Stomach smooth muscle (tissue), 2 donors: ENCODE data around the gene ENTPD7.
"Not testable (repeated sequence)": the region's sequence is repeated elsewhere in the genome, so short reads cannot be mapped to it uniquely, and the experiment has no call there.

Experiments used
- H3K27ac ChIP-seq: one replicate; pipeline ENCODE4 v1.7.0; 2013; ENCODE audit warnings: mild to moderate bottlenecking, low read length, inconsistent platforms
- H3K27me3 ChIP-seq, 2 donors: one replicate each; pipeline ENCODE4 v1.7.0; 2013; ENCODE audit warnings: low read length in 2 of 2; ENCODE audit not compliant: insufficient read depth in 2 of 2, control insufficient read depth in 1 of 2
- H3K36me3 ChIP-seq, 2 donors: one replicate each; pipeline ENCODE4 v1.7.0; 2013; ENCODE audit warnings: low read length in 2 of 2; ENCODE audit not compliant: control insufficient read depth in 2 of 2, insufficient read depth in 2 of 2
- H3K4me1 ChIP-seq: one replicate; pipeline ENCODE4 v1.7.0; 2013; ENCODE audit warnings: low read length; ENCODE audit not compliant: control insufficient read depth, insufficient read depth
- H3K4me3 ChIP-seq, 2 donors: one replicate each; pipeline ENCODE4 v1.7.0; 2013; ENCODE audit warnings: low read length in 2 of 2
- H3K9ac ChIP-seq, 2 donors: one replicate each; pipeline ENCODE4 v1.7.0; 2013; ENCODE audit warnings: low read length in 2 of 2, mild to moderate bottlenecking in 1 of 2
- H3K9me3 ChIP-seq, 2 donors: one replicate each; pipeline ENCODE4 v1.7.0; 2013; ENCODE audit warnings: low read length in 2 of 2; ENCODE audit not compliant: control insufficient read depth in 2 of 2
- donor health status: healthy.
- donor health status: Pancreatic carcinoma.

ENTPD7 gene

GRCh38 chr10:99743841-99744240 is 84.5 kb downstream of the ENTPD7 start:
- no peak overlapping the region for H3K4me3 ChIP-seq
- no peak overlapping the region for H3K27ac ChIP-seq
- H3K36me3 ChIP-seq, result peaks cover 38 to 64% of the 10 kb centered on the region in 2 donors
- H3K9ac ChIP-seq, result no peak overlapping the region
- H3K27me3 ChIP-seq, result no peaks in the 10 kb centered on the region
- no peaks in the 10 kb centered on the region for H3K9me3 ChIP-seq
- H3K4me1 ChIP-seq, result no peaks in the 10 kb centered on the region

- H3K9me3 ChIP-seq, H3K4me1 ChIP-seq, H3K4me3 ChIP-seq, H3K27ac ChIP-seq, H3K27me3 ChIP-seq, H3K9ac ChIP-seq: not testable (repeated sequence)
- peaks cover 31 to 59% of the 10 kb centered on the region in 2 donors for H3K36me3 ChIP-seq
Observed at GRCh38 chr10:99746166-99746565, 86.9 kb downstream of the ENTPD7 start.

GRCh38 chr10:99748823-99749451 is 89.6 kb downstream of the ENTPD7 start:
- Histone ChIP-seq H3K9me3 (no peaks in the 10 kb centered on the region), H3K4me1 (no peaks in the 10 kb centered on the region), H3K9ac (no peak overlapping the region), H3K4me3 (no peak overlapping the region), H3K27me3 (no peaks in the 10 kb centered on the region), H3K27ac (no peak overlapping the region), H3K36me3 (peaks cover 28 to 43% of the 10 kb centered on the region in 2 donors)

GRCh38 chr10:99750641-99751040 is 91.3 kb downstream of the ENTPD7 start:
- Histone ChIP-seq H3K9ac (no peak overlapping the region), H3K36me3 (peaks cover 31 to 37% of the 10 kb centered on the region in 2 donors), H3K27ac (no peak overlapping the region), H3K4me1 (no peaks in the 10 kb centered on the region), H3K4me3 (no peak overlapping the region), H3K27me3 (no peaks in the 10 kb centered on the region), H3K9me3 (no peaks in the 10 kb centered on the region)

- Histone ChIP-seq H3K4me1 (no peaks in the 10 kb centered on the region), H3K9me3 (no peaks in the 10 kb centered on the region), H3K9ac (no peak overlapping the region), H3K27ac (no peak overlapping the region), H3K4me3 (no peak overlapping the region), H3K36me3 (peaks cover 16 to 20% of the 10 kb centered on the region in 2 donors), H3K27me3 (no peaks in the 10 kb centered on the region)
Observed at GRCh38 chr10:99754670-99755069, 95.4 kb downstream of the ENTPD7 start.
